ENCODE measurements around the gene ASCC2. TPM values are rescaled to one million over a fixed set of nuclear protein-coding genes. Genes with fewer than 3 reads are reported as not detected.
"Not testable (repeated sequence)": the region's sequence is repeated elsewhere in the genome, so short reads cannot be mapped to it uniquely, and the experiment has no call there.

Gene ASCC2
- total and polyA plus RNA-seq, 7 donors: 15.0 to 51.0 (median 37.7) TPM

DNA sequence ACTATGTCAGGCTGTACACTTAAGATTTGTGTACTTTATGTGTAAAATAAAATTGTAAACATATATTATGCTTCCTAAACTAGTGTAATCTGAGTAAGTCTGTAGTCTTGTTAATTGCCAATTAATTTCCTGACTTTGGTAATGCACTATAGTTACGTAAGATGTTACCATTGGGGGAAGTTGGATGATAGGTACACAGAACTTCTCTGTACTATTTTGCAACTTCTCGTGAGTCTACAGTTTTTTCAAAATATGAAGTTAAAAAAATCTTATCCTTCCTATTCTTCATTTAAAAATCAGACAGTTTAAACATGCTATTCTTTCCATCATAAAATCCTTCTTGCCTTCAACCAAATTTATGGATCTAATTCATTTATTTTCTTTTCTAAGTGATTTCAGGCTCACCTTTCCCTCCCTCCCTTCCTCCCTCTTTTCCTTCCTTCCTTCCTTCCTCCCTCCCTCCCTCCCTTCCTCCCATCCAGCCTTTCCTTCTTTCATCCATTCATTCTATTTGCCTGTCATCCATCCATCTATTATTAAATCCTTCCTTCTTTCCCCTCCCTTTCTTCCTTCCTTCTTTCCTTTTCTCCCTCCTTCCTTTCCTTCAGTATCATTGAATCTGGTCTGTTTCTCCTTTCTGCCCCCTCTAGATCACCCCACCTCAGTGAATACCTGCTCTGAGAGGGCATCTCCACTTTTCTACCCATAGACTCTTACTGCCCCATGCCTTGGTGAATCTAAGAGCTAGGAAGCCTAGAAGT lies 22.1 kb upstream of the ASCC2 start:
- Histone ChIP-seq H3K27me3 (no peaks in the 10 kb centered on the region), H3K9me3 (no peaks in the 10 kb centered on the region), H3K4me1 (no peaks in the 10 kb centered on the region), H3K36me3 (no peaks in the 10 kb centered on the region), H3K27ac (no peak overlapping the region), H3K4me3 (no peak overlapping the region)
- intact Hi-C loops (cut with DNase I): no loop called here
- no peak for DNase-seq
- WGBS, 2 donors: 74 to 85% methylated on average over 2 of the region's 2 CpGs
- TF ChIP-seq POLR2AphosphoS5 (IDR thresholded peaks at IDR 0.05) (no peak), EP300 (IDR thresholded peaks at IDR 0.05) (no peak), POLR2A (IDR thresholded peaks at IDR 0.05) (no peak)
- TF ChIP-seq, protein P1, sequence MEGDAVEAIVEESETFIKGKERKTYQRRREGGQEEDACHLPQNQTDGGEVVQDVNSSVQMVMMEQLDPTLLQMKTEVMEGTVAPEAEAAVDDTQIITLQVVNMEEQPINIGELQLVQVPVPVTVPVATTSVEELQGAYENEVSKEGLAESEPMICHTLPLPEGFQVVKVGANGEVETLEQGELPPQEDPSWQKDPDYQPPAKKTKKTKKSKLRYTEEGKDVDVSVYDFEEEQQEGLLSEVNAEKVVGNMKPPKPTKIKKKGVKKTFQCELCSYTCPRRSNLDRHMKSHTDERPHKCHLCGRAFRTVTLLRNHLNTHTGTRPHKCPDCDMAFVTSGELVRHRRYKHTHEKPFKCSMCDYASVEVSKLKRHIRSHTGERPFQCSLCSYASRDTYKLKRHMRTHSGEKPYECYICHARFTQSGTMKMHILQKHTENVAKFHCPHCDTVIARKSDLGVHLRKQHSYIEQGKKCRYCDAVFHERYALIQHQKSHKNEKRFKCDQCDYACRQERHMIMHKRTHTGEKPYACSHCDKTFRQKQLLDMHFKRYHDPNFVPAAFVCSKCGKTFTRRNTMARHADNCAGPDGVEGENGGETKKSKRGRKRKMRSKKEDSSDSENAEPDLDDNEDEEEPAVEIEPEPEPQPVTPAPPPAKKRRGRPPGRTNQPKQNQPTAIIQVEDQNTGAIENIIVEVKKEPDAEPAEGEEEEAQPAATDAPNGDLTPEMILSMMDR (IDR thresholded peaks at IDR 0.05): no peak

- H3K27ac ChIP-seq; H3K36me3 ChIP-seq; DNase-seq; H3K27me3 ChIP-seq; H3K9me3 ChIP-seq; H3K4me1 ChIP-seq; intact Hi-C loops (cut with DNase I); H3K4me3 ChIP-seq: not testable (repeated sequence)
- 75 to 84% methylated on average over 9 of the region's 9 CpGs for WGBS, 2 donors
These were observed 21.0 kb upstream of the ASCC2 start for GRCh38 chr22:29859030-29859429.

- Histone ChIP-seq H3K27me3 (no peaks in the 10 kb centered on the region), H3K4me3 (no peak overlapping the region), H3K4me1 (no peaks in the 10 kb centered on the region), H3K9me3 (no peaks in the 10 kb centered on the region), H3K36me3 (no peaks in the 10 kb centered on the region), H3K27ac (no peak overlapping the region)
- intact Hi-C loops (cut with DNase I): no loop called here
- TF ChIP-seq POLR2AphosphoS5 (IDR thresholded peaks at IDR 0.05) (no peak), POLR2A (IDR thresholded peaks at IDR 0.05) (no peak), EP300 (IDR thresholded peaks at IDR 0.05) (no peak)
- 71 to 78% methylated on average over 3 of the region's 3 CpGs for WGBS, 2 donors
- no peak for DNase-seq
These were observed 18.4 kb upstream of the ASCC2 start for GRCh38 chr22:29856496-29856895.

- Histone ChIP-seq H3K4me1 (no peaks in the 10 kb centered on the region), H3K4me3 (no peak overlapping the region), H3K36me3 (no peaks in the 10 kb centered on the region), H3K27ac (no peak overlapping the region), H3K27me3 (no peaks in the 10 kb centered on the region), H3K9me3 (no peaks in the 10 kb centered on the region)
- no peak for TF ChIP-seq POLR2A (IDR thresholded peaks at IDR 0.05)
- no peak for TF ChIP-seq POLR2AphosphoS5 (IDR thresholded peaks at IDR 0.05)
- TF ChIP-seq, protein P1 (IDR thresholded peaks at IDR 0.05): no peak
- TF ChIP-seq EP300 (IDR thresholded peaks at IDR 0.05): no peak
- intact Hi-C loops (cut with DNase I): no loop called here
- no peak for DNase-seq
- 75 to 77% methylated on average over 10 of the region's 10 CpGs for WGBS, 2 donors
These were observed 17.6 kb upstream of the ASCC2 start for GRCh38 chr22:29855611-29856181.

DNA sequence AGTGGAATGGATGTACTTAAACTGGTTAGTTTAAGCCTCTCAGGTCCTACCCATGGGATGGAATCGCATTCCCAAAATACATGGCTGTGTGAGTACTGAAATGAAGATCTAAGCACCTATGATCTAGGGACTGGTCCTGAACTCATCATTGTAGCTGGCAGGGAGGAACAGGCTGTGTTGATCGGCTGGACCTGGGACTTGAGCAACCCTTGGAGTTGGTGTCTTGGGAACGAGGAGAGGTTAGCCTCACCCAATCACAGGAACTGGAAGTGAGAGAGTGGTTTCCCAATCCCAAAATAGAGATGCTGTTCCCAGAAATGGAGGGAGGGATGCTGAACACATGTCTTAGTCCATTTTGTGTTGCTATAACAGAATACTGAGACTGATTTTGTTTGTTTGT lies 16.4 kb upstream of the ASCC2 start:
- WGBS, 2 donors: 82 to 85% methylated on average over 3 of the region's 3 CpGs
- no peaks in the 10 kb centered on the region for H3K36me3 ChIP-seq
- no peaks in the 10 kb centered on the region for H3K27me3 ChIP-seq
- TF ChIP-seq, protein P1 (IDR thresholded peaks at IDR 0.05): no peak
- no peak overlapping the region for H3K27ac ChIP-seq
- DNase-seq: no peak
- H3K4me3 ChIP-seq: no peak overlapping the region
- intact Hi-C loops (cut with DNase I): no loop called here
- H3K9me3 ChIP-seq: no peaks in the 10 kb centered on the region
- no peaks in the 10 kb centered on the region for H3K4me1 ChIP-seq

- TF ChIP-seq, protein P1 (IDR thresholded peaks at IDR 0.05): no peak
- TF ChIP-seq POLR2A (IDR thresholded peaks at IDR 0.05) (no peak), POLR2AphosphoS5 (IDR thresholded peaks at IDR 0.05) (no peak), EP300 (IDR thresholded peaks at IDR 0.05) (no peak)
- 69 to 82% methylated on average over 3 of the region's 3 CpGs for WGBS, 2 donors
- Histone ChIP-seq H3K9me3 (peaks cover 0 to 5% (median 0%) of the 10 kb centered on the region in 4 donors), H3K36me3 (no peaks in the 10 kb centered on the region), H3K27me3 (no peaks in the 10 kb centered on the region), H3K4me1 (no peaks in the 10 kb centered on the region), H3K27ac (no peak overlapping the region), H3K4me3 (no peak overlapping the region)
- intact Hi-C loops (cut with DNase I): no loop called here
- DNase-seq: no peak
These were observed 10.0 kb upstream of the ASCC2 start for GRCh38 chr22:29848111-29848510.
